Panc1 (cell line): ENCODE measurements around the gene SMAD7.

Experiments used
- POLR2AphosphoS5 ChIP-seq: IDR thresholded peaks from 2 replicates; pipeline ENCODE4 v1.6.1; 2012; ENCODE audit warnings: mild to moderate bottlenecking, low read depth, low read length, moderate library complexity
- REST ChIP-seq, 2 experiments: IDR thresholded peaks; 2 replicates each; pipeline ENCODE4 v1.6.1; 2011 to 2012; ENCODE audit warnings: low read depth in 2 of 2, control low read depth in 1 of 2, low read length in 1 of 2, mild to moderate bottlenecking in 1 of 2, moderate library complexity in 1 of 2; ENCODE audit not compliant: insufficient read depth in 1 of 2
- TCF7L2 ChIP-seq: IDR thresholded peaks from 2 replicates; pipeline ENCODE4 v1.6.1; 2011; ENCODE audit warnings: mild to moderate bottlenecking, low read depth, low read length, inconsistent platforms
- TF ChIP-seq, protein P1 (sequence below): fragments of 450-650 bp; IDR thresholded peaks from 2 replicates; pipeline ENCODE4 v1.5.1; 2017; ENCODE audit warnings: mild to moderate bottlenecking

GRCh38 chr18:48955830-48956261 is 5.1 kb upstream of the SMAD7 start:
- TF ChIP-seq, protein P1, sequence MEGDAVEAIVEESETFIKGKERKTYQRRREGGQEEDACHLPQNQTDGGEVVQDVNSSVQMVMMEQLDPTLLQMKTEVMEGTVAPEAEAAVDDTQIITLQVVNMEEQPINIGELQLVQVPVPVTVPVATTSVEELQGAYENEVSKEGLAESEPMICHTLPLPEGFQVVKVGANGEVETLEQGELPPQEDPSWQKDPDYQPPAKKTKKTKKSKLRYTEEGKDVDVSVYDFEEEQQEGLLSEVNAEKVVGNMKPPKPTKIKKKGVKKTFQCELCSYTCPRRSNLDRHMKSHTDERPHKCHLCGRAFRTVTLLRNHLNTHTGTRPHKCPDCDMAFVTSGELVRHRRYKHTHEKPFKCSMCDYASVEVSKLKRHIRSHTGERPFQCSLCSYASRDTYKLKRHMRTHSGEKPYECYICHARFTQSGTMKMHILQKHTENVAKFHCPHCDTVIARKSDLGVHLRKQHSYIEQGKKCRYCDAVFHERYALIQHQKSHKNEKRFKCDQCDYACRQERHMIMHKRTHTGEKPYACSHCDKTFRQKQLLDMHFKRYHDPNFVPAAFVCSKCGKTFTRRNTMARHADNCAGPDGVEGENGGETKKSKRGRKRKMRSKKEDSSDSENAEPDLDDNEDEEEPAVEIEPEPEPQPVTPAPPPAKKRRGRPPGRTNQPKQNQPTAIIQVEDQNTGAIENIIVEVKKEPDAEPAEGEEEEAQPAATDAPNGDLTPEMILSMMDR: no peak
- TF ChIP-seq TCF7L2: no peak
- TF ChIP-seq POLR2AphosphoS5: no peak
- no peak for TF ChIP-seq REST (IDR thresholded peaks at IDR 0.05; ENCODE audit: insufficient read depth in 1 of 2, low read depth in 2 of 2, low read length in 1 of 2)
